Posterior vena cava (tissue), 2 donors: ENCODE results near the gene IQGAP2. TPM values are rescaled to one million over a fixed set of nuclear protein-coding genes. Genes with fewer than 3 reads are reported as not detected.

Experiments used
- DNase-seq: peaks from one replicate; pipeline ENCODE4 v3.0.0-alpha.2; 2020; ENCODE audit warnings: low spot score
- intact Hi-C, 2 donors: fragments of 100-400 bp; cut with DNase I; formaldehyde crosslinking; loops; one replicate each; pipeline versions ENCODE4 v1.14.1 to v1.14.2; 2022 to 2023
- total RNA-seq, 2 donors: library from RNA; stranded (reverse); fragmentation: NEBNext Ultra II Directional; extraction: Animal tissue kit (Norgen Biotek cat#: 25700); gene quantifications; one replicate each; pipeline ENCODE4 v1.2.1, GENCODE V29; 2021
- donor health status: DM: yes; HTN: yes; CAD: no.
- donor health status: DM: yes; HTN: yes; CAD: no.

Gene IQGAP2
- total RNA-seq, 2 donors from 2014 or later = 12.9 to 15.0 TPM

DNA sequence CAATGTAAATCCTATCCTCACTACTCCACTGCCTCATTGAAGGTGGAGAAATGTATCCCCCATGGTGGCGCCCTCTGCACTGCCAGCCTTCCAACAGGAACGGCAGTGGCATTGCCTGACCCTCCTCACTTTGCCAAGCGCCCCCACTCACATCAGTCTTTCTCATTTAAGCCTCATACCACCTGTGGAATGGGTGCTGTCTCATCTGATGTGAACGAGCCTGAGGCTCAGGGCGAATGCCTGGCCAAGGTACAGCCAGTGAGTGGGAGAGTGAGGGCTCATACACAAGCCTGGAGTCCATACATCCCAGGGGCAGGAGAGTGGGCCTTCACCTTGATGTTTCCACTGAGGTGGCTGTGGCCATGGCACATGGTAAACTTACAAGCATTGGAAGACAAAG, 209.9 kb downstream of the IQGAP2 start:
- intact Hi-C loops = no loop called here
- no peak for DNase-seq

- no peak for DNase-seq
- intact Hi-C loops = no loop called here
These were observed 212.7 kb downstream of the IQGAP2 start for GRCh38 chr5:76615759-76616158.

DNA sequence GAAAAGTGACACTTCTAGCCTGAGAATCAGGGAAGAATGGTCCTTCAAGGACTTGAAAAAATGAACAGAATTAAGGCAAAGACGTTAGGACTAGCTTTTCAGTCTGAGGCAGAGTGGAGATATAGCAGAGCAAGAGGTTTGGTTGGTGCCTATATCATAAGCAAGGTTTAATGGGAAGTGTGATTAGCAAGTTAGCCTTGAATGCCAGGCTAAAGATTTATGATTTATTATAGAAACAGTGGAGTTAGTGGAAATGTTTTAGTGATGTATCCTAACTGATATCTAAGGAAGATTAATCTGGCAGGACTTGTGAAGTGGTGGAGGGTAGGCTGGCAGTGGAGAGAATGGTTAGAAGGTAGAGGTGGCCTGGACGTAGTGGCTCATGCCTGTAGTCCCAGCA, 213.1 kb downstream of the IQGAP2 start:
- intact Hi-C loops = no loop called here
- DNase-seq = no peak

GRCh38 chr5:76617229-76617628, 214.1 kb downstream of the IQGAP2 start:
- no peak for DNase-seq
- intact Hi-C loops = no loop called here

DNA sequence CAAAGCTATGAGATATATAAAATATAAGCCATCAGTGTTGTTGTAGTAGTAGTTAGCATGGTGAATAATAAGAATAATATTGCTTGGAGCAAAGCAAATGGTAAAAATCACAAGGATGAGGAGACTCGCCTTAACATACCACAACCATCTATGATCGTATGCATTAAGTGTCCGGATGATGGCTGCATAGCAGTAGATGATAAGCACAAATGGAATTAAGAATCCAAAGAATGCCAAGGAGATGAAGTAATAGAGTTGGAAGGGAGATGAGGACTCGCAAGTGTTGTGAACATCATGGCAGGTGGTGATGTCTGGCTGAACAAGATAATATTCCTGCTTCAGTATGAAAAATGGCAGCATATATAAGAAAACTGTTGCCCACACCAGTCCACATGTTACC, 214.6 kb downstream of the IQGAP2 start:
- intact Hi-C loops = no loop called here

GRCh38 chr5:76620166-76620565, 217.1 kb downstream of the IQGAP2 start:
- intact Hi-C loops = no loop called here
- DNase-seq = no peak

More for the DNA sequence above, 214.6 kb downstream of the IQGAP2 start:
- DNase-seq = no peak

DNA sequence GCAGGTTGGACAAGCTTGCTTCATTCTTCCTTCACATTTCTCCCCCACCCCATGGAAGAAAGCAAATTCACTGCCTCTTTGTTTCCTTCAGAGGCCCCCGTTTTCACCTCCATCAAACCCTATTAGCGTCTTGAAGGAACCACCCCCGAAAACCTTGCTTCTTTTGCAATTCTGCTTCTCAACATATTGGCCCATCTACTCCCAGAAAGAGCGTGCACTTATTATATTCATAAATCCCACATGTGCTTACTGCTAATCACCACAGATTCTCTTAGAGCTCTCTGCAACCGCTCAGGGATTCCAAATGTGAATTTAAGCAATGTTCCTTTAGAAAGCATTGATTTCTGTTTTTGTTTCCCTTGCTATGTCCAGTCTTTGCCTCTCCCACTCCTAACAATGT, 219.0 kb downstream of the IQGAP2 start:
- intact Hi-C loops = no loop called here
- DNase-seq = no peak

DNA sequence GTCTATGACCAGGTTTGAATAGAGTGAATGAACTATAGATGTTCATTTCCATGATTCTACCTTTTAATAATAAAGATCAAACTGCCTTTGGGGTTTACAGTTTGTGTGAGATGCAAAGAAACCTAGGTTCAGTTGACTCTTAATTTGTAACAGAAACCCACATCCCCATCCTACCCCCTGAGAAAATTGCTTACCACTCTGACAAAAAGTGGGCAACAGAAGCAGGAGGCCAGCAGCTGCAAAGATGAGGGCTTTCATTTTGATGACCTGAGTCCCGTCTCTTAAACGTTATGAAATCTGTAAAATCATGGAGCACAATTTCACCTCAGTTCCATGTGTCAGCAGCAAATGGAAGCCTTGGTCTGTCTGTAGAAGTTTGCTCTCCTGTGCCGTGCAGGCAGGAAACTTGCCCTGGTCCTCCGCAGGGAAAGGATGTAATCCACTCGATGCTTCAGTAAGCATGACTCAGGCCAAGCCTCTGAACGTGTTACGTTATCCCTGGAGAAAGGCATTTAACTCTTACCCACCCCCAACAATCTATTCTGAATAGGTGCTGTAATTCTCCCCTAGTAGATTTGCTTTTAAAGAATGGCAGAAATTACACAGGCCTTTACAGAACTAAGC, 220.0 kb downstream of the IQGAP2 start, which contains the start of gene F2RL2:
F2RL2 (minus strand) TSS at position 431 of the 624 bp plus-strand sequence; CDS start at position 258, 173 bp downstream.
- DNase-seq = no peak
- intact Hi-C loops = no loop called here

DNA sequence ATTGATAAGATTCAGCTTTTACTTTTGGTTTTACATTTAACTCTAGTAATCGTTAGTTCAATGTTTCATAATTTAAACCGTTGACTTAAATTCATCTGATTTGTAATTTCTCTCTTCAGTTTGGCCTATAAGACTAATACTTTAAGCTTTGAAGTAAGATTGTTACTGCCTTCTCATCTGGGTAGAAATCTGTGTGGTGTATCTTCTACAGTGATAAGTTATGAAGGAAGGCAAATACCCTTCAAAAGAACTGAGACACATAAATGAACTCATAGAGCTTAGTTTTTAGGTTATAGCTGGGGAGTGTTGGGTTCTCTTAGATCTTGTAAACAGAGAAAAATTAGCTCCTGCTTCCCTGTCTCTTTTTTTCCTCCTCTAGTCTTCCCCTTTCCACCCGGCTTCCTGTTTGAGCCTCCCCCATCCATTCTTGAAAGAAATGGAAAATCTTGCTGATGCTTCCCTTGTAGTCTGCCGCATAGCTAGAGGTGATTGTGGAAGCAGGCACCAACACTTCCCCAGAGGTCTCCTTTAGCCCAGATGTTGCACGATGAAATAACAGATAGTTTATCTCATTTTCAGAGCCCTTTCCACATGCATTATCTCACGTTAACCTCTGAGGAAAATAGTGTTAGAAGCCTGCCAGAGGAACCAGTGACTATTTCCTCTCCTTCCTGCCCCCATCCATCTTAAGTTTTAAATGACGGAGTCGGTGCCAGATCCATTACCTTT, 222.2 kb downstream of the IQGAP2 start:
- no peak for DNase-seq
- intact Hi-C loops = no loop called here

- intact Hi-C loops = no loop called here
These were observed 223.7 kb downstream of the IQGAP2 start for GRCh38 chr5:76626738-76627137.

GRCh38 chr5:76634661-76635060, 231.6 kb downstream of the IQGAP2 start:
- intact Hi-C loops = no loop called here
- no peak for DNase-seq

More at GRCh38 chr5:76626738-76627137, 223.7 kb downstream of the IQGAP2 start:
- DNase-seq = no peak

GRCh38 chr5:76637490-76637889, 234.4 kb downstream of the IQGAP2 start:
- no peak for DNase-seq
- intact Hi-C loops = no loop called here

GRCh38 chr5:76638479-76638878, 235.4 kb downstream of the IQGAP2 start:
- DNase-seq = no peak
- intact Hi-C loops = no loop called here

GRCh38 chr5:76641514-76642120, 238.5 kb downstream of the IQGAP2 start:
- intact Hi-C loops = no loop called here
- DNase-seq = no peak

- DNase-seq = no peak
- intact Hi-C loops = no loop called here
These were observed 239.4 kb downstream of the IQGAP2 start for GRCh38 chr5:76642390-76643040.

DNA sequence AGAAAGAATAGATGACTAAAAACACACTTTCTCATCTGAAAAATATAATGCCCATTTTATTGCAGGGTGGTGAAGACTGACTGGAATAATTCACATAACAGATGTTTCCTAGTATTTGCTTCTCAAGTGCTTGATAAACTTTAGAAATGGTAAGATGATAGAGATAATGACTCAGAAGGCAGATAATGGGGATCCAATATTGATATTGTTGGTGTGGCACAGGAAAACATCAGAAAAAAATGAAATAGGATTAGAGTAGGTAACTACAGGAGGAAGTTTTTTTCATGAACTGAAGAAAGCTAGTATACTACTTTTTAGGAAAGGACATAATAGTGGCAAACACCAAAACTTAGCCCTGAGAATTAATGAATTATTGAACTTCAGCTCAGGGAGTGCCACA, 240.3 kb downstream of the IQGAP2 start:
- DNase-seq = no peak
- intact Hi-C loops = no loop called here

GRCh38 chr5:76649140-76649539, 246.1 kb downstream of the IQGAP2 start:
- intact Hi-C loops = no loop called here
- DNase-seq = no peak

DNA sequence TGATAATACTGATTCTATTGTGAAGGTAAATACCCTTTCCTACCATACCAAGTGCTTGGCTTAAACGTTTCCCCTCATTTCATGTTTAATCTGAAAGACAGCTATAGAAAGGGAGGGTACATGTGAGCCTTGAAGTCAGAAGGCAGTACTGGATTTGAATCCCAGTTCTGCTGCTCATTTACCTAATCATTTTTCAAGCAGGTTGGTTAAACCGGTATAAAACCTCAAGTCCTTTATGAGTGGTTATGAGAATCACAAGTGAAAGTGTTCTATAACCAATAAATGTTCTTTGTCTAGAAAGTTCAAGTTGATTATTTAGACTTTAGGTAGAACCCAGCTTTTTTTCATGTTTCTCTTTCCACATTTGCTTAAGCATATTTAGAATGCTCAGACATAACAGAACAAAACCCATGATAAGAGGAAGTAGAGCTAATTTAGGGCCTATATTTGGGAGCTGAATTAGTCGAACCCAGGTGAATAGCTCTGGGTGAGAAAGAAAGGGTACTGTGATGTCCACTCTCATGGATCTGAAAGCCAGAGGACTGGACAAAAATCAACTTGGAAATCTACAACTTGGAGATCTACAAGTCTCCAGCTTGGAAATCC, 249.8 kb downstream of the IQGAP2 start:
- DNase-seq = no peak
- intact Hi-C loops = no loop called here

DNA sequence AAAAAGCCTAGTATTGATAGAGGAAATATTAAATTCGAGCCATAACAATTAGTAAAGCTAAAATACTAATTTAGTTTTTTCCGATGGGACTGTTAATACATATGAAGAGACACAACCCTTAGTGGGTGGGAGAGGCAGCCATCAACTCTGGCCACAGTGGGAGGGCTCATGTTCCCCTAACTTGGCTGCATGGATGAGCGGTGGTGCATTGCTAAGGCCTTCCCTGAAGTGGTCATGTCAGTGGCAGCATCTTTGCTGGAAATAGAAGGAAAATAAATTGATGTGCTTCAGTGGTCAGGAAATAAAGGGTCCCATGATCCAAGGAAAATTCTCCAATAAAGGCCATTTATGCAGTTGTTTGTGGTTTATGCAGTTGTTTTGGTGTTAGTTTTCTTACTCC, 254.0 kb downstream of the IQGAP2 start:
- intact Hi-C loops = loop anchor here in 1 of 2 donors (5.0 kb wide), 1 partner anchor 230 kb away; no protein-coding TSS in a partner anchor
- DNase-seq = no peak
